Activated T-cell treated with anti-CD3 and anti-CD28 coated beads, Interleukin-2, amount 50 U/mL, for 1 hour (primary cell): ENCODE data around the gene INTS3.
A peak's percentile ranks its signal among the peaks of the same experiment; 100 is the strongest.
"Not testable (repeated sequence)": the region's sequence is repeated elsewhere in the genome, so short reads cannot be mapped to it uniquely, and the experiment has no call there.

ENCODE experiments used
- DNase-seq: peaks from one replicate; pipeline ENCODE4 v3.0.0-alpha.2; 2020

Gene INTS3

GRCh38 chr1:153779781-153780541 lies 52.1 kb downstream of the INTS3 start:
- DNase-seq: no peak

DNA sequence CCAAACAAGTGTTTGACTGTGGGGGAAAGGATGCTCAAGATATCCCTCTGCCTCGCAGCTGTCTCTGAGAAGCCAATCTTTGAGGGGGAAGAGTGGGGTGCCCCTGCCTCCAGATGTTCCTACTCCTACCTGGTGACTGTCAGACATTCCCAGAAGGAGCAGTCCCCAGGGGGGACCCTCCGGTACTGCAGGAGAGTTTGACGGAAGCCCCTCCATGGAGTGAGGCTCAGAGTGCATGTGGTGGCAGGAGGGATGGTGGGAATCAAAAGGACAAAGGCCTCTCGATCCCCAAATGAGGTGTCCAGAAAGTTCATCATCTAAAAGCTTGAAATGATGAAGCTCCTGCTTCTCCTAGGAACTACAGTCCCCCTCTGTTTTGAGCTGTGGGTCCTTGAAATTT lies 52.7 kb downstream of the INTS3 start:
- no peak for DNase-seq

GRCh38 chr1:153782648-153783047 lies 54.8 kb downstream of the INTS3 start:
- not testable (repeated sequence) for DNase-seq

GRCh38 chr1:153783233-153784190 lies 55.7 kb downstream of the INTS3 start:
- DNase-seq: peak; percentile 95

DNA sequence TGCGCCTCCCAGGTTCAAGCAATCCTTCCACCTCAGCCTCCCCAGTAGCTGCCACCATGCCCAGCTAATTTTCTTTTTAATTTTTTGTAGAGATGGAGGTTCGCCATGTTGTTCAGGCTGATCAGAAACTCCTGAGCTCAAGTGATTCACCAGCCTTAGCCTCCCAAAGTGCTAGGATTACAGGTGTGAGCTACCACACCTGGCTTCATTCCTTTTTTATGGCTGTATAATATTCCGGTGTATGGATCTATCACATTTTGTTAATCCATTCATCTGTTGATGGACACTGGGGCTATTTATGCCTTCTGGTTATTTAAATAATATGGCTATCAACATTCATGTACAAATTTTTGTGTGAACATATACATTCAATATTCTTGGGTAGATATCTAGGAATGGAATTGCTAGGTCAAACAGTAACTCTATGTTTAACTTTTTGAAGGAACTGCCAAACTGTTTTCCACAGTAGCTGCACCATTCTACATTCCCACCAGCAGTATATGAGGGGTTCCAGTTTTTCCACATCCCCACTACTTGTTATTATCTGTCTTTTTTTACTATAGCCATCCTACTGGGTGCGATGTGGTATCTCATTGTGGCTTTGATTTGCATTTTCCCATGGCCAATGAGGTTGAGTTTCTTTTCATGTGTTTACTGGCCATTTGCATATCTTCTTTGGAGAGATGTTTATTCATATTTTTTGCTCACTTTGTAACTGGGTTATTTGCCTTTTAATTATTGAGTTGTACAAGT lies 58.4 kb downstream of the INTS3 start:
- no peak for DNase-seq

DNA sequence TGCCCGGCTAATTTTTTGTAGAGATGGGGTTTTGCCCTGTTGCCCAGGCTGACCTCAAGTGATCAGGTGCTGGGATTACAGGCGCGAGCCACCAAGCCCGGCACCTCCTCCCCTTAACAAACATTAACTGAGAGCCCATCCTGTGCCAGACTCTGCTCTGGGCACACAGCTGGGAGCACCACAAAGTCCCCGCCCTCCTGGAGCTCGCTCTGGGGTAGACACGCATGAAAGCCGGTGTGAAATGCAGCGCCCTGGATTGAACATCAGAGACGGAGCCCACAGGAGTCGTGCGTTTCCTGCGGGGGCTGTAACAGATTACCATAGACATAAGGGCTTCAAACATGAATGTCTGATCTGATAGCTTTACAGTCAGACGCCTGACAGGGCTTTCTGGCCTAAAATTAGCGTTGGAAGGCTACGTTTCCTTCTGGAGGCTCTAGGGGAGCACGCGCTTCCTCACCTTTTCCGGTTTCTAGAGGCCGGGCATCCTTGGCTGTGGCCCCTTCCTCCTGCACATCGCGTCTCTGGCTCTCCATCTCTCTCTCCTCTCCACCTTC lies 61.7 kb downstream of the INTS3 start:
- no peak for DNase-seq

- DNase-seq: no peak
These were observed 62.6 kb downstream of the INTS3 start for GRCh38 chr1:153790313-153790965.

GRCh38 chr1:153790966-153791647 lies 63.3 kb downstream of the INTS3 start:
- no peak for DNase-seq

DNA sequence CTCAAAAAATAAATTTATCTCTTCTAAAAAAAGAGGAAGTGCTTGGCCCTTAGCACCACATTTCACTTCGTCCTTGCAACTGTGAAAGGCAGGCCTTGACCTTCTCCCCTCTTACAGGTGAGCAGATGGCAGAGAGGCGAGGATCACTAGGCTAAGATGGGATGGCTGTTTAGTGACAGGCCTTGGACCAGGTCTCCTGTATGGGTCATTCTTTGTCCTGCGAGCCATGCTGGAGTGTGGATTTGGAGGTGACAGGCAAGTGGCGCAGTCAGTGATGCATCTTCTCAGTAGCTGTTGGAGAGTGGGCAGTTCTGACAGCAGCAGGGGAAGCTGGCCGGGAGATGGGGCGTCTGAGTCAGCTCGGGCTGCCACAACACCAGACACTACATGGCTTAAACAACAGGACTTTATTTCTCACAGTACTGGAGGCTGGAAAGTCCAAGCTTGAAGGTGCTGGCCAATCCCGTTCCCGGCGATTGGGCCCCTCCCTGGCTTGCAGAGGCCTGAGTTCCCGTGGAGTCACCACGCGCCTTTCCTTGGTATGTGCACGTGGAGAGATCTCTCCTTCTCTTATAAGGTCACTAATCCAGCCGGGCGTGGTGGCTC lies 63.9 kb downstream of the INTS3 start:
- no peak for DNase-seq

DNA sequence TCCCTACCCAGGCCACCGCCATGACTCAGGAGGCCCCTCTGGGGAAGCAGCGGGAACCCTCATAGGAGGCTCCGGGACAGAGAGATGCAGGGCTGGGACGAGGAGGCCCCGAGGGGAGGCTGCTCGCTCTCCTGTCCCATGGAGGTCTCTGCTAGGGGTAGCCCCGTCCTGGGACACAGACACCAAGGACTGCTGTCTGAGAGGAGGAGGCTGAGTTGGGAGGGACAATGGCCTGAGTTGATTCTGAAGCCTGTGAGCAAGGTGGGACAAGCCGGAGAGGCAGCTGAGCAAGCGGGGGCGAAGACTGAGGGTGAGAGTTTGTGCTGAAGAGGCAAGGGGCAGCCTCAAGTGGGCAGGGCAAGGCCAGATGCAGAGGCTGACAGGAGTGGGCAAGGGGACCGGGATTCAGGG lies 64.8 kb downstream of the INTS3 start:
- no peak for DNase-seq

- no peak for DNase-seq
These were observed 65.6 kb downstream of the INTS3 start for GRCh38 chr1:153793261-153793972.

DNA sequence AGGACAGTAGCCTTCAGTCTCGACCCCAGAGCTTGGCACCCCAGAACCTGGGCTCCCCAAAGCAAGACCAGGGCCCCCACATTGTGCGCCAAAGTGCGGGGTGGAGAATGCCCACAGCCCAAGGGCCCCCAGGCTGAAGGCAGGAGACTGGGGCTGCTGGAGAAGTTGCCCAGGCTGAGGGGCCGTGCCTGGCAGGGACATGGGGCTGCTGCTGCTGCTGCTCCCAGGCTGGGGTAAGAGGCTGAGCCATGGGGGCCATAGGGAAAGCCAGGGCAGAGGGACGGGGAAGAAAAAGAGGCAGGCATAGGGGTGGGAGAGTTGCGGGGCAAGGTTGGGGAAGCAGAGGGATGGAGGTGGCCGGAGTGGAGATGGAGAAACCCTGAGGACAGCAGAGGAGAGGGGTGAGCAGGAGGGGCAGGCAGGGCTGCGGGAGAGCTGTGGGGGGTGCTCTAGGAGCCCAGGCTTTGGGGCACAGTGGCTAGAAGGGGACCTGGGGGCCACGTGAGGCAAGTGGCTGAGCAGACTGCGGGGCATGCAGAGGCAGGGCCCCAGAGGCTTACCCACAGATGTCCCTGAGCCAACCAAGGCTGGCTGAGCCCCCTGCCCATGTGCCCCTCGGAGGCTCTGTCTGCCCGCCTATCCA lies 66.2 kb downstream of the INTS3 start:
- peak; percentile 8 for DNase-seq

DNA sequence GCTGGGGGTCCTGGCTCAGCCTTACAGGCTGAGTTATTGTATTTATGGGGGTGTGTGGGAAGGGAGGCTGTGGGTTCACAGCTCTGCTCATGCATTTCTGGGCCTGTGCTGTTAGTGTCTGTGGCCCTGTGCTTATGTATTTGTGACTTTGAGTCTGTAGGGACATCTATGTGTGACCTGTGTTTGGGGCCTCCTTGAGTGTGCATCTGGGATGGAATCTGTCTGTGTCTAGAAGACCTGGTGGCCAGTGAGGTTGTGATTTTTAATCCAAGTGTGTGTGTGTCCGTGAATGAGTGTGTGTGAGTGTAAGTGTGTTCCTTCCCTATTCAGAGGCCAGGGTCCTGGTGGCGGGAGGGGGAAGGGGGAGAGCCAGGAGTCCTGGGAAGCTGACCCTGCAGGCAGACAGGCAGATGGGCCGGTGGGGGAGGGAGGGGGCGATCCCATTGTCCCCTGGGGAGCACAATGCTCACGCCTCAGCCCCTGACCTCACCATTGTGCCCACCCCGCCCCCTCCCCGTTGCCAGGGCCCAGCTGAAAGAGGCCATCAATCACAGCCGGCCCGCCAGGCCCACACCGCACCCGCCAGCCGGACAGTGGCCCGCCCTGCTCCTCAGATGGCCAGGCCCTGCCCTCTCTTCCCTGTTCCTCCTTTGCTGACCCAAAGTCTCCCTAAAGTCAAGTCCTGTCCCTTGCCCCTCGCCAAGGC lies 66.9 kb downstream of the INTS3 start:
- DNase-seq: peak; percentile 14

DNA sequence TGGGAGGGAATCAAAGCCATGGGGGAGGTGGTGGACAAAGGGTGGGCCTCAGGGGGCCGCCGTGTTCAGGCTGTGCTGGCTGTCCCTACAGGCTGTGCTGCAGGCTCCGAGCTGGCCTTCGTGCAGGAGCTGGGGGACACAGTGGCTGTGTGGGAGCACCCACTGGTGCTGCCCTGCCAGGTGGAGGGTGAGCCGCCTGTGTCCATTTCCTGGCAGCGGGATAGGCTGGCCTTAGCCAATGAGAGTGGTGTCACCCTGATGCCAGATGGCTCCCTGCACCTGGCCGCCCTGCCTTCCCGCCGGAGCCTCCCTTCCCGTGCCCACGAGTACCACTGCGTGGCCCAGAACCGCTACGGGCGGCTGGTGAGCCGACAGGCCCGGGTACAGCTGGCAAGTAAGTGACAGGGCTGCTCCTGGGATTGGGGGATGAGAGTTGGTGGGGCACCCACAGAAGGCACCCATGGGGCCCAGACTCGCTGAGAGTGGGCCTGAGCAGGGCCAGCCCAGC lies 67.5 kb downstream of the INTS3 start:
- DNase-seq: peak; percentile 15

GRCh38 chr1:153795934-153796785 lies 68.3 kb downstream of the INTS3 start:
- peak; percentile 18 for DNase-seq

DNA sequence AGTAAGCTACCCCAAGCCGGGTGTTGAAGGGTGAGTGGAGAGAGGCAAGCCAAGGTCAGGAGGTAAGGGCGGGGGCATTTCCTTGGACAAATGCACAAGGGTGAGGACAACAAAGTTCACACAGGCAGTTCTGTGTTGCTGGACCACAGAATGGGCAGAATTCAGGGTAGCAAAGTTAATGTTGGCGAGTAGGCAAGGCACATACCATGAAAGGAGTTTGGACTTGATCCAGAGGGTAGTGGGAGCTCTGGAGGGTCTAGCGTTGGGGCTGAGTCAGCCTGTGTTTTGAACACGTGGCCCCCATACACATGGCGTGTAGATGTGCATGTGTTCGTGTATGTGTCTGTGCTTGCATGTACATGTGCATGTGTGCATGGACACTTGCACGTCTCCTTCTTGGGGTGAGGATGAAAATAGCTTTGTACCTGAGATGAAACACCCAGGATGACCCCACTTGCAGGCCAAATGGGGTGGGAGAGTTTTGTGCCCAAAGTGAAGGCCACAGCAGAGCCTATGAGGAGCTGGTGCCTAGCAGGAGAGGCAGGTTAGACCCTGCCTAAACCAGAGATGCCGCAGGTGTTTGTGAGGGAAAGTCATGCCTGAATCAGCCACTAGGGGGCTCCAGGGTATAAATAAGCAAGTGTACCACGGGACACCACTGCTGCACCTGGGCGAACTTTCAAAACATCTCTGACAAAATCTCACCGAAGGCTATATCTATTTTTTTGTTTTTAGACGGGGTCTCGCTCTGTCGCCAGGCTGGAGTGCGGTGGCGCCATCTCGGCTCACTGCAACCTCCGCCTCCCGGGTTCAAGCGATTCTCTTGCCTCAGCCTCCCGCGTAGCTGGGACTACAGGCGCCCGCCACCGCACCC lies 69.2 kb downstream of the INTS3 start:
- peak; percentile 76 for DNase-seq

GRCh38 chr1:153798468-153798780 lies 70.6 kb downstream of the INTS3 start:
- DNase-seq: no peak
